ENCODE results near the gene ATG9B. TPM values are rescaled to one million over a fixed set of nuclear protein-coding genes. Genes with fewer than 3 reads are reported as not detected.

Gene ATG9B
- total and polyA plus RNA-seq, 2 of the 13 experiments (the other 11 are each of a cell fraction or from before 2014, with no cell fraction given), result 0.24 TPM; not detected in 1

DNA sequence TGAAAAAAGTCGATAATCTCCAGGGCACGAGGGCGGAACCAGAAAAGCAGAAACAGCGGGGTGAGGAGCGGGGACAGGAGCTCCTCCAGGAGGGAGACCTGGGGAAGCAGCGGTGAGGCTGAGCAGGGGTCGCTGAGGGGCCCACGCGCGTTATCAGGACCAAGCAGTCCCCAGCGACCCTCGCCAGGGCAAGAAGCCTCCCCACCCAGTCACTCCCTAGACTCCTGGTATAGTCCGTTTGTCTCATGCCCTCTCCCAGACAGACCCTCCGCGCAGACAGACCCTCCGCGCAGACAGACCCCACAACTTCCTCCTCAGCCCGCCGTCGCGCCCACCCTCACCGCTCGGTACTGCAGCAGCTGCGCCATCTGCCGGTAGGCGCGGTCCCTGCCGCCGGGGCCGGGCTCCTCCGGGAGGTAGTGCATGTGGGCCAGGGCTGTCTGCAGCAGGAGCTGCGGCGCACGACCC, 6.3 kb downstream of the ATG9B start (continued):
- TF ChIP-seq PRDM15 (CRISPR knock-in tag; IDR thresholded peaks at IDR 0.05) (no peak), EED (CRISPR knock-in tag; IDR thresholded peaks at IDR 0.05) (no peak), JUND (CRISPR knock-in tag; IDR thresholded peaks at IDR 0.05) (no peak), MED1 (CRISPR knock-in tag; IDR thresholded peaks at IDR 0.05) (no peak), RFX1 (IDR thresholded peaks at IDR 0.05) (no peak), ZNF546 (CRISPR knock-in tag; conservative IDR thresholded peaks at IDR 0.05) (no peak), MAFK (conservative IDR thresholded peaks at IDR 0.05 in 1 of 2, IDR thresholded peaks at IDR 0.05 in 1 of 2; ENCODE audit: low read length in 2 of 2) (no peak), RFXANK (CRISPR knock-in tag; IDR thresholded peaks at IDR 0.05) (no peak), ARHGAP35 (CRISPR knock-in tag; IDR thresholded peaks at IDR 0.05; ENCODE audit: borderline replicate concordance) (no peak), KLF11 (CRISPR knock-in tag; IDR thresholded peaks at IDR 0.05) (no peak), HNRNPUL1 (IDR thresholded peaks at IDR 0.05; ENCODE audit: low read depth, low read length) (no peak), ZBTB43 (CRISPR knock-in tag; conservative IDR thresholded peaks at IDR 0.05) (no peak), ATM (IDR thresholded peaks at IDR 0.05; ENCODE audit: borderline replicate concordance) (no peak), ZNF367 (CRISPR knock-in tag; IDR thresholded peaks at IDR 0.05; ENCODE audit: borderline replicate concordance) (no peak), ASH2L (IDR thresholded peaks at IDR 0.05; ENCODE audit: insufficient read length, low read depth, low read length) (no peak), CBX1 (IDR thresholded peaks at IDR 0.05; ENCODE audit: low read depth) (no peak), HIVEP1 (CRISPR knock-in tag; IDR thresholded peaks at IDR 0.05) (peak; percentile 70), PPARG (CRISPR knock-in tag; conservative IDR thresholded peaks at IDR 0.05) (no peak), MTA3 (CRISPR knock-in tag; IDR thresholded peaks at IDR 0.05) (no peak), ZNF124 (CRISPR knock-in tag; IDR thresholded peaks at IDR 0.05) (no peak)
- TF ChIP-seq, protein P1, sequence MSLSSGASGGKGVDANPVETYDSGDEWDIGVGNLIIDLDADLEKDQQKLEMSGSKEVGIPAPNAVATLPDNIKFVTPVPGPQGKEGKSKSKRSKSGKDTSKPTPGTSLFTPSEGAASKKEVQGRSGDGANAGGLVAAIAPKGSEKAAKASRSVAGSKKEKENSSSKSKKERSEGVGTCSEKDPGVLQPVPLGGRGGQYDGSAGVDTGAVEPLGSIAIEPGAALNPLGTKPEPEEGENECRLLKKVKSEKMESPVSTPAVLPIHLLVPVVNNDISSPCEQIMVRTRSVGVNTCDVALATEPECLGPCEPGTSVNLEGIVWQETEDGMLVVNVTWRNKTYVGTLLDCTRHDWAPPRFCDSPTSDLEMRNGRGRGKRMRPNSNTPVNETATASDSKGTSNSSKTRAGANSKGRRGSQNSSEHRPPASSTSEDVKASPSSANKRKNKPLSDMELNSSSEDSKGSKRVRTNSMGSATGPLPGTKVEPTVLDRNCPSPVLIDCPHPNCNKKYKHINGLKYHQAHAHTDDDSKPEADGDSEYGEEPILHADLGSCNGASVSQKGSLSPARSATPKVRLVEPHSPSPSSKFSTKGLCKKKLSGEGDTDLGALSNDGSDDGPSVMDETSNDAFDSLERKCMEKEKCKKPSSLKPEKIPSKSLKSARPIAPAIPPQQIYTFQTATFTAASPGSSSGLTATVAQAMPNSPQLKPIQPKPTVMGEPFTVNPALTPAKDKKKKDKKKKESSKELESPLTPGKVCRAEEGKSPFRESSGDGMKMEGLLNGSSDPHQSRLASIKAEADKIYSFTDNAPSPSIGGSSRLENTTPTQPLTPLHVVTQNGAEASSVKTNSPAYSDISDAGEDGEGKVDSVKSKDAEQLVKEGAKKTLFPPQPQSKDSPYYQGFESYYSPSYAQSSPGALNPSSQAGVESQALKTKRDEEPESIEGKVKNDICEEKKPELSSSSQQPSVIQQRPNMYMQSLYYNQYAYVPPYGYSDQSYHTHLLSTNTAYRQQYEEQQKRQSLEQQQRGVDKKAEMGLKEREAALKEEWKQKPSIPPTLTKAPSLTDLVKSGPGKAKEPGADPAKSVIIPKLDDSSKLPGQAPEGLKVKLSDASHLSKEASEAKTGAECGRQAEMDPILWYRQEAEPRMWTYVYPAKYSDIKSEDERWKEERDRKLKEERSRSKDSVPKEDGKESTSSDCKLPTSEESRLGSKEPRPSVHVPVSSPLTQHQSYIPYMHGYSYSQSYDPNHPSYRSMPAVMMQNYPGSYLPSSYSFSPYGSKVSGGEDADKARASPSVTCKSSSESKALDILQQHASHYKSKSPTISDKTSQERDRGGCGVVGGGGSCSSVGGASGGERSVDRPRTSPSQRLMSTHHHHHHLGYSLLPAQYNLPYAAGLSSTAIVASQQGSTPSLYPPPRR (CRISPR knock-in tag; IDR thresholded peaks at IDR 0.05; ENCODE audit: borderline replicate concordance), result no peak
- TF ChIP-seq, protein P2, sequence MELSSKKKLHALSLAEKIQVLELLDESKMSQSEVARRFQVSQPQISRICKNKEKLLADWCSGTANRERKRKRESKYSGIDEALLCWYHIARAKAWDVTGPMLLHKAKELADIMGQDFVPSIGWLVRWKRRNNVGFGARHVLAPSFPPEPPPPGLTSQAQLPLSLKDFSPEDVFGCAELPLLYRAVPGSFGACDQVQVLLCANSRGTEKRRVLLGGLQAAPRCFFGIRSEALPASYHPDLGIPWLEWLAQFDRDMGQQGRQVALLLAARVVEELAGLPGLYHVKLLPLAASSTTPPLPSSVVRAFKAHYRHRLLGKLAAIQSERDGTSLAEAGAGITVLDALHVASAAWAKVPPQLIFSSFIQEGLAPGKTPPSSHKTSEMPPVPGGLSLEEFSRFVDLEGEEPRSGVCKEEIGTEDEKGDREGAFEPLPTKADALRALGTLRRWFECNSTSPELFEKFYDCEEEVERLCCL (CRISPR knock-in tag; IDR thresholded peaks at IDR 0.05; ENCODE audit: borderline replicate concordance), result no peak
